SU-DHL-6 (cell line): ENCODE results near the gene NQO2.

Experiments
- H2AFZ ChIP-seq: fragments of 200-600 bp; sonication (generic); 2 replicates; pipeline ENCODE4 v1.6.1; 2014; ENCODE audit warnings: low read depth, mild to moderate bottlenecking, moderate library complexity, mixed read lengths, antibody characterized with exemption, low read length; ENCODE audit not compliant: severe bottlenecking
- H3F3A ChIP-seq: fragments of 200-600 bp; shearing (Covaris generic); 2 replicates; pipeline ENCODE4 v1.6.0; 2016; ENCODE audit warnings: antibody characterized with exemption, mild to moderate bottlenecking; ENCODE audit not compliant: insufficient read depth
- H3K27ac ChIP-seq: fragments of 200-600 bp; sonication (generic); 2 replicates; pipeline ENCODE4 v1.5.1; 2016; ENCODE audit warnings: low read depth, mild to moderate bottlenecking, low read length, moderate library complexity, mixed read lengths
- H3K27me3 ChIP-seq: fragments of 200-600 bp; sonication (generic), shearing (Covaris generic); 2 replicates; pipeline ENCODE4 v1.6.0; 2014; ENCODE audit warnings: mild to moderate bottlenecking, low read length
- H3K36me3 ChIP-seq: fragments of 200-600 bp; sonication (generic); 2 replicates; pipeline ENCODE4 v1.6.1; 2014; ENCODE audit warnings: mild to moderate bottlenecking, low read length, mixed read lengths
- H3K4me2 ChIP-seq: fragments of 300-600, 200-600 bp; shearing (Covaris generic), sonication (generic); 2 replicates; pipeline ENCODE4 v1.6.0; 2014; ENCODE audit warnings: low read length, low read depth, mild to moderate bottlenecking; ENCODE audit not compliant: poor library complexity, severe bottlenecking
- H3K4me3 ChIP-seq: fragments of 200-600 bp; sonication (generic); 2 replicates; pipeline ENCODE4 v1.5.1; 2014; ENCODE audit warnings: antibody characterized with exemption, low read length, mild to moderate bottlenecking, mixed read lengths; ENCODE audit not compliant: insufficient read depth, poor library complexity, severe bottlenecking
- H3K79me2 ChIP-seq: fragments of 200-600 bp; sonication (generic); 2 replicates; pipeline ENCODE4 v1.6.1; 2014; ENCODE audit warnings: mild to moderate bottlenecking, low read length, moderate library complexity; ENCODE audit not compliant: insufficient read depth
- H3K9ac ChIP-seq: fragments of 200-600 bp; sonication (generic); 2 replicates; pipeline ENCODE4 v1.7.0; 2014; ENCODE audit warnings: mild to moderate bottlenecking, low read length
- H3K9me2 ChIP-seq: fragments of 200-600 bp; sonication (generic); replicated peaks from 2 replicates; pipeline ENCODE4 v1.6.1; 2014; ENCODE audit warnings: low read length; ENCODE audit not compliant: insufficient read depth
- H3K9me3 ChIP-seq: fragments of 200-600 bp; sonication (generic); 2 replicates; pipeline ENCODE4 v1.6.1; 2014; ENCODE audit warnings: low read length, mixed read lengths; ENCODE audit not compliant: insufficient read depth
- H4K20me1 ChIP-seq: fragments of 200-600 bp; sonication (generic); 2 replicates; pipeline ENCODE4 v1.6.1; 2014; ENCODE audit warnings: low read depth, mild to moderate bottlenecking, antibody characterized with exemption, low read length, moderate library complexity, mixed read lengths
- CTCF ChIP-seq: fragments of 200-600 bp; sonication (generic); IDR thresholded peaks from one replicate; pipeline ENCODE4 v1.5.1; 2017; ENCODE audit warnings: antibody characterized with exemption, mild to moderate bottlenecking, low read length, moderate library complexity; ENCODE audit not compliant: insufficient read depth, poor library complexity, severe bottlenecking
- EZH2phosphoT487 ChIP-seq: fragments of 200-600 bp; sonication (generic), shearing (Covaris generic); conservative IDR thresholded peaks from 2 replicates; pipeline ENCODE4 v1.6.1; 2018; ENCODE audit warnings: mild to moderate bottlenecking, antibody characterized with exemption, low read length, moderate library complexity, mixed read lengths

The NQO2 gene

GRCh38 chr6:2973676-2974075, 26.0 kb upstream of the NQO2 start:
- no peak overlapping the region for H3K27ac ChIP-seq

GRCh38 chr6:2976060-2976459, 23.6 kb upstream of the NQO2 start:
- no peaks in the 10 kb centered on the region for H3F3A ChIP-seq
- H3K79me2 ChIP-seq, result no peaks in the 10 kb centered on the region
- no peaks in the 10 kb centered on the region for H4K20me1 ChIP-seq
- no peaks in the 10 kb centered on the region for H3K27me3 ChIP-seq
- H3K4me3 ChIP-seq, result no peak overlapping the region
- no peak overlapping the region for H3K4me2 ChIP-seq
- H3K9me2 ChIP-seq, result no peaks in the 10 kb centered on the region
- H3K27ac ChIP-seq, result no peak overlapping the region
- no peak overlapping the region for H3K9ac ChIP-seq
- TF ChIP-seq CTCF, result no peak
- TF ChIP-seq EZH2phosphoT487, result no peak
- no peak overlapping the region for H2AFZ ChIP-seq
- no peaks in the 10 kb centered on the region for H3K36me3 ChIP-seq
- H3K9me3 ChIP-seq, result no peaks in the 10 kb centered on the region

More at GRCh38 chr6:2973676-2974075, 26.0 kb upstream of the NQO2 start:
- H4K20me1 ChIP-seq, result no peaks in the 10 kb centered on the region
- H3K9me2 ChIP-seq, result no peaks in the 10 kb centered on the region
- no peaks in the 10 kb centered on the region for H3K9me3 ChIP-seq
- no peak overlapping the region for H2AFZ ChIP-seq
- H3K27me3 ChIP-seq, result no peaks in the 10 kb centered on the region
- no peak overlapping the region for H3K9ac ChIP-seq
- no peak overlapping the region for H3K4me3 ChIP-seq
- no peak overlapping the region for H3K4me2 ChIP-seq
- H3F3A ChIP-seq, result peaks cover 13% of the 10 kb centered on the region
- H3K79me2 ChIP-seq, result no peaks in the 10 kb centered on the region
- no peak for TF ChIP-seq EZH2phosphoT487
- TF ChIP-seq CTCF, result no peak
- no peaks in the 10 kb centered on the region for H3K36me3 ChIP-seq

GRCh38 chr6:2976571-2977085, 23.1 kb upstream of the NQO2 start:
- no peak overlapping the region for H3K4me2 ChIP-seq
- H3F3A ChIP-seq, result no peaks in the 10 kb centered on the region
- TF ChIP-seq CTCF, result no peak
- no peak for TF ChIP-seq EZH2phosphoT487
- no peaks in the 10 kb centered on the region for H3K36me3 ChIP-seq
- no peaks in the 10 kb centered on the region for H3K9me2 ChIP-seq
- H4K20me1 ChIP-seq, result no peaks in the 10 kb centered on the region
- H3K27ac ChIP-seq, result no peak overlapping the region
- H2AFZ ChIP-seq, result no peak overlapping the region
- no peak overlapping the region for H3K9ac ChIP-seq
- no peaks in the 10 kb centered on the region for H3K9me3 ChIP-seq
- H3K27me3 ChIP-seq, result no peaks in the 10 kb centered on the region
- no peak overlapping the region for H3K4me3 ChIP-seq
- no peaks in the 10 kb centered on the region for H3K79me2 ChIP-seq
